GM12874 (cell line): ENCODE measurements around the gene ACTR3C.

Experiments
- TF ChIP-seq, protein P1 (sequence below): IDR thresholded peaks from 2 replicates; pipeline ENCODE4 v1.5.1; 2011; ENCODE audit warnings: low read depth, mild to moderate bottlenecking, control low read depth, low read length, moderate library complexity; ENCODE audit not compliant: insufficient read depth

ACTR3C gene

GRCh38 chr7:150314639-150315239 lies 8.6 kb downstream of the ACTR3C start:
- TF ChIP-seq, protein P1, sequence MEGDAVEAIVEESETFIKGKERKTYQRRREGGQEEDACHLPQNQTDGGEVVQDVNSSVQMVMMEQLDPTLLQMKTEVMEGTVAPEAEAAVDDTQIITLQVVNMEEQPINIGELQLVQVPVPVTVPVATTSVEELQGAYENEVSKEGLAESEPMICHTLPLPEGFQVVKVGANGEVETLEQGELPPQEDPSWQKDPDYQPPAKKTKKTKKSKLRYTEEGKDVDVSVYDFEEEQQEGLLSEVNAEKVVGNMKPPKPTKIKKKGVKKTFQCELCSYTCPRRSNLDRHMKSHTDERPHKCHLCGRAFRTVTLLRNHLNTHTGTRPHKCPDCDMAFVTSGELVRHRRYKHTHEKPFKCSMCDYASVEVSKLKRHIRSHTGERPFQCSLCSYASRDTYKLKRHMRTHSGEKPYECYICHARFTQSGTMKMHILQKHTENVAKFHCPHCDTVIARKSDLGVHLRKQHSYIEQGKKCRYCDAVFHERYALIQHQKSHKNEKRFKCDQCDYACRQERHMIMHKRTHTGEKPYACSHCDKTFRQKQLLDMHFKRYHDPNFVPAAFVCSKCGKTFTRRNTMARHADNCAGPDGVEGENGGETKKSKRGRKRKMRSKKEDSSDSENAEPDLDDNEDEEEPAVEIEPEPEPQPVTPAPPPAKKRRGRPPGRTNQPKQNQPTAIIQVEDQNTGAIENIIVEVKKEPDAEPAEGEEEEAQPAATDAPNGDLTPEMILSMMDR = no peak

GRCh38 chr7:150313870-150314269 lies 9.5 kb downstream of the ACTR3C start:
- TF ChIP-seq, protein P1 = no peak

DNA sequence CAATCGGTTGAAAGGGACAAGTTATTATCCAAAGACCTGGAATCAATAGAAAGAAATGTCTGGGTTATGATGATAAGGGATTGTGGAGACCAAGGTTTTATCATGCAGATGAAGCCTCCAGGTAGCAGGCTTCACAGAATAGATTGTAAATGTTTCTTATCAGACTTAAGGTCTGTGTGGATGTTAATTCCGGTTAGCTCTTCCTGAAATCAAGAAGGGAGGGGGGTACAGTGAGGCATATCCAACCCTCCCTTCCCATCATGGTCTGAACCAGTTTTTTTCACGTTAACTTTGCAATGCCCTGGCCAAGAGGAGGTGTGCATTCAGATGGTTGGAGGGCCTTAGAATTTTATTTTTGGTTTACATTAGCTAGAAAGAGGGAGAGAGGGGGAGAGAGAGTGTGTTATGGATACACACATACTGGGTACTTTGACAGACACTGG lies 10.0 kb downstream of the ACTR3C start:
- TF ChIP-seq, protein P1 = no peak

- TF ChIP-seq, protein P1 = no peak
Observed at GRCh38 chr7:150311711-150312110, 11.6 kb downstream of the ACTR3C start.

- TF ChIP-seq, protein P1 = no peak
Observed at GRCh38 chr7:150311146-150311545, 12.2 kb downstream of the ACTR3C start.

DNA sequence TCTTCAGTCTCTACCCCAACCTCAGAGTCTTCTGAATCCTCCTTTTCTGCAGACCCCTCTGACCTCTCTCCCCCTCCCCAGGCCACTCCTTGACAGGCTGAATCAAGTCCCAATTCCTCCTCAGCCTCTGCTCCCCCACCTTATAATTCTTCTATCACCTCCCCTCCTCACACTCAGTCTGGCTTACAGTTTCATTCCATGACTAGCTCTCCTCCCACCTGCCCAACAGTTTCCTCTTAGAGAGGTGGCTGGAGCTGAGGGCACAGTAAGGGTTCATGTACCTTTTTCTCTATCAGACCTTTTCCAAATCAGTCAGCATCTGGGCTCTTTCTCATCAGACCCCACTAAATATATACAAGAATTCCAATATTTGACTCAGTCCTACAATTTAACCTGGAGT lies 14.8 kb downstream of the ACTR3C start:
- TF ChIP-seq, protein P1 = no peak

DNA sequence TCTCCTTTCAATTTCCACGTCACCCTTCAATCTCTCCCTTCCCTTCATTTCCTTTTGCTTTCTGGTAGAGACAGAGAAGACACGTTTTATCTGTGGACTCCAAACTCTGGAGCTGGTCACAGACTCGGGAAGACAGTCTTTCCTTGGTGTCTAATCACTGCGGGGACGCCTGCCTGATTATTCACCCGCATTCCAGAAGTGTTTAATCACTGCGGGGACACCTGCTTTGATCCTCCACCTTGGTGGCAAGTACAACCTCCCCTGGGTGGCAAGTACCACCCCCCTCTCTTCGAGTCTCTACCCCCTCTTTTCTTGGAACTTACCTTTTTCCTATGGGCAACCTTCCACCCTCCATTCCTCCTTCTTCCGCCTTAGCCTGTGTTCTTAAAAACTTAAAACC lies 15.4 kb downstream of the ACTR3C start:
- TF ChIP-seq, protein P1 = no peak
